ENCODE results near the gene SPEM1. TPM values are rescaled to one million over a fixed set of nuclear protein-coding genes. Genes with fewer than 3 reads are reported as not detected.

Gene SPEM1
- total and polyA plus RNA-seq, 4 donors, result not detected

GRCh38 chr17:7374353-7374752 is 45.8 kb upstream of the SPEM1 start (continued):
- TF ChIP-seq, protein P1, sequence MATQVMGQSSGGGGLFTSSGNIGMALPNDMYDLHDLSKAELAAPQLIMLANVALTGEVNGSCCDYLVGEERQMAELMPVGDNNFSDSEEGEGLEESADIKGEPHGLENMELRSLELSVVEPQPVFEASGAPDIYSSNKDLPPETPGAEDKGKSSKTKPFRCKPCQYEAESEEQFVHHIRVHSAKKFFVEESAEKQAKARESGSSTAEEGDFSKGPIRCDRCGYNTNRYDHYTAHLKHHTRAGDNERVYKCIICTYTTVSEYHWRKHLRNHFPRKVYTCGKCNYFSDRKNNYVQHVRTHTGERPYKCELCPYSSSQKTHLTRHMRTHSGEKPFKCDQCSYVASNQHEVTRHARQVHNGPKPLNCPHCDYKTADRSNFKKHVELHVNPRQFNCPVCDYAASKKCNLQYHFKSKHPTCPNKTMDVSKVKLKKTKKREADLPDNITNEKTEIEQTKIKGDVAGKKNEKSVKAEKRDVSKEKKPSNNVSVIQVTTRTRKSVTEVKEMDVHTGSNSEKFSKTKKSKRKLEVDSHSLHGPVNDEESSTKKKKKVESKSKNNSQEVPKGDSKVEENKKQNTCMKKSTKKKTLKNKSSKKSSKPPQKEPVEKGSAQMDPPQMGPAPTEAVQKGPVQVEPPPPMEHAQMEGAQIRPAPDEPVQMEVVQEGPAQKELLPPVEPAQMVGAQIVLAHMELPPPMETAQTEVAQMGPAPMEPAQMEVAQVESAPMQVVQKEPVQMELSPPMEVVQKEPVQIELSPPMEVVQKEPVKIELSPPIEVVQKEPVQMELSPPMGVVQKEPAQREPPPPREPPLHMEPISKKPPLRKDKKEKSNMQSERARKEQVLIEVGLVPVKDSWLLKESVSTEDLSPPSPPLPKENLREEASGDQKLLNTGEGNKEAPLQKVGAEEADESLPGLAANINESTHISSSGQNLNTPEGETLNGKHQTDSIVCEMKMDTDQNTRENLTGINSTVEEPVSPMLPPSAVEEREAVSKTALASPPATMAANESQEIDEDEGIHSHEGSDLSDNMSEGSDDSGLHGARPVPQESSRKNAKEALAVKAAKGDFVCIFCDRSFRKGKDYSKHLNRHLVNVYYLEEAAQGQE (IDR thresholded peaks at IDR 0.05), result no peak
- TF ChIP-seq YY1 (IDR thresholded peaks at IDR 0.05) (no peak), FOXA1 (IDR thresholded peaks at IDR 0.05) (no peak), EGR1 (IDR thresholded peaks at IDR 0.05; ENCODE audit: low read depth in 2 of 2) (no peak), ZBTB33 (IDR thresholded peaks at IDR 0.05) (no peak)

DNA sequence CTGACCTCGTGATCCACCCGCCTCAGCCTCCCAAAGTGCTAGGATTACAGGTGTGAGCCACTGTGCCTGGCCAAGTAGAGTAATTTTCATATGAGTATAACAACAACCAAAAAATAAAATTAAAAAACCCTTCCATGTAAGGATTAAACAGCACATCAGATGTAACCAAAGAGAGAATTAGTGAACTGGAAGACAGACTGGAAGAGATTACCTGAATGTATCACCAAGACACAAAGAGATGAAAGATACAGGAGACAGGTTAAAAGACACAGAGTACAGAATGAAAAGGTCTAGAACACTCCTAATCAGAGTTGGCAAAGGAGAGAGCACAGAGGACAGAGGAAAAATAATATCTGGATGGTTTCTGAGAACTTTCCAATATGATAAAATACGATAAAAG is 41.0 kb upstream of the SPEM1 start:
- DNase-seq (ENCODE audit: low spot score), result no peak
- Histone ChIP-seq H3K9ac (ENCODE audit: low read depth in 1 of 2, low read length in 2 of 2) (no peak overlapping the region), H3K27ac (ENCODE audit: low read depth in 1 of 2, low read length in 2 of 2) (no peak overlapping the region), H3K4me3 (ENCODE audit: low read depth in 1 of 3, low read length in 3 of 3) (no peak overlapping the region), H3K9me3 (ENCODE audit: control insufficient read depth in 4 of 4, low read length in 3 of 4) (no peaks in the 10 kb centered on the region), H3K36me3 (ENCODE audit: control insufficient read depth in 4 of 4, insufficient read depth in 3 of 4, low read depth in 1 of 4, low read length in 3 of 4) (no peaks in the 10 kb centered on the region), H3K27me3 (ENCODE audit: control insufficient read depth in 4 of 4, insufficient read depth in 4 of 4, low read length in 3 of 4) (peaks cover 0 to 3% (median 0%) of the 10 kb centered on the region in 4 donors), H3K4me1 (ENCODE audit: control insufficient read depth in 4 of 4, insufficient read depth in 4 of 4, low read length in 3 of 4) (peaks cover 6 to 18% (median 12%) of the 10 kb centered on the region in 4 donors)
- TF ChIP-seq RAD21 (IDR thresholded peaks at IDR 0.05) (no peak), JUND (IDR thresholded peaks at IDR 0.05) (no peak), FOXA1 (IDR thresholded peaks at IDR 0.05) (no peak), TAF1 (conservative IDR thresholded peaks at IDR 0.05) (no peak), HNF4G (IDR thresholded peaks at IDR 0.05) (no peak), YY1 (IDR thresholded peaks at IDR 0.05) (no peak), CTCF (IDR thresholded peaks at IDR 0.05; ENCODE audit: low read depth, low read length, missing input control) (no peak), HNF4A (conservative IDR thresholded peaks at IDR 0.05) (no peak), RXRA (IDR thresholded peaks at IDR 0.05) (no peak), ATF3 (IDR thresholded peaks at IDR 0.05) (no peak)
- TF ChIP-seq, protein P1 (IDR thresholded peaks at IDR 0.05), result no peak
- WGBS, result 91% methylated on average over 3 of the region's 3 CpGs
